MCF 10A (cell line): ENCODE data around the gene ZFP64. TPM values are rescaled to one million over a fixed set of nuclear protein-coding genes. Genes with fewer than 3 reads are reported as not detected.

Experiments used
- BruUV-seq: library from RNA; stranded (reverse); fragments of 400-500 nt; replicated peaks from 2 replicates; lab custom pipeline; 2021; lab: Mats Ljungman, UMichigan
- CTCF ChIA-PET: fragments of 300-600 bp; sonication (Branson Sonifier 250); formaldehyde crosslinking; extraction: SDS; loops from one replicate; lab custom pipeline; 2021; ENCODE audit warnings: antibody characterized with exemption, inconsistent platforms; lab: Yijun Ruan, JAX
- POLR2A ChIA-PET: fragments of 300-600, 350-650 bp; sonication (Branson Sonifier 250); formaldehyde crosslinking; extraction: SDS; loops from one replicate; lab custom pipeline; 2020; ENCODE audit warnings: antibody characterized with exemption, inconsistent platforms; lab: Yijun Ruan, JAX
- DNase-seq: peaks from one replicate; pipeline ENCODE4 v3.0.0-alpha.2; 2018; ENCODE audit not compliant: unreplicated experiment
- H3K27ac Mint-ChIP-seq: one replicate; pipeline ENCODE4 v1.8.0; 2022; ENCODE audit warnings: mild to moderate bottlenecking, low read depth, mixed read lengths; ENCODE audit not compliant: unreplicated experiment
- H3K27me3 Mint-ChIP-seq: one replicate; pipeline ENCODE4 v1.8.0; 2022; ENCODE audit warnings: mixed read lengths; ENCODE audit not compliant: insufficient read depth, unreplicated experiment
- H3K36me3 Mint-ChIP-seq: one replicate; pipeline ENCODE4 v1.8.0; 2022; ENCODE audit warnings: mild to moderate bottlenecking, moderate library complexity, mixed read lengths; ENCODE audit not compliant: insufficient read depth, unreplicated experiment
- H3K4me1 Mint-ChIP-seq: one replicate; pipeline ENCODE4 v1.8.0; 2022; ENCODE audit warnings: mixed read lengths; ENCODE audit not compliant: insufficient read depth, unreplicated experiment
- H3K4me3 Mint-ChIP-seq: one replicate; pipeline ENCODE4 v1.8.0; 2022; ENCODE audit warnings: mild to moderate bottlenecking, moderate library complexity, mixed read lengths; ENCODE audit not compliant: unreplicated experiment
- H3K9me3 Mint-ChIP-seq: one replicate; pipeline ENCODE4 v1.8.0; 2022; ENCODE audit warnings: mixed read lengths; ENCODE audit not compliant: unreplicated experiment
- CTCF ChIP-seq: fragments of 200-600 bp; IDR thresholded peaks from one replicate; pipeline ENCODE4 v1.8.0; 2022; ENCODE audit warnings: antibody characterized with exemption, mild to moderate bottlenecking; ENCODE audit not compliant: unreplicated experiment
- intact Hi-C: fragments of 100-400 bp; cut with micrococcal nuclease; formaldehyde crosslinking; loops from 2 replicates; pipeline ENCODE4 v1.14.1; 2022
- total RNA-seq: library from RNA; stranded (reverse); gene quantifications from 2 replicates; pipeline ENCODE4 v1.2.3, GENCODE V29; 2022

The ZFP64 gene
- total RNA-seq, 1 experiment from 2014 or later = 13.0 TPM

- Mint-ChIP-seq H3K27ac (no peak overlapping the region), H3K4me3 (no peak overlapping the region), H3K36me3 (peaks cover 5% of the 10 kb centered on the region), H3K9me3 (no peaks in the 10 kb centered on the region), H3K4me1 (no peaks in the 10 kb centered on the region), H3K27me3 (no peaks in the 10 kb centered on the region)
- intact Hi-C loops = no loop called here
- POLR2A ChIA-PET = no interaction called here
- BruUV-seq = no TSS peak
- no peak for DNase-seq
- CTCF ChIA-PET = interaction anchor here (0.6 to 0.7 kb wide), 4 partner anchors 18 to 871 kb away, joined by 3 to 6 read pairs (median 4); no protein-coding TSS in a partner anchor
- no peak for TF ChIP-seq CTCF
Measured at GRCh38 chr20:52132337-52132736, 59.2 kb downstream of the ZFP64 start.

GRCh38 chr20:52131048-52131643 is 60.4 kb downstream of the ZFP64 start:
- no peak for TF ChIP-seq CTCF
- CTCF ChIA-PET = interaction anchor here (0.6 to 6.5 kb wide), 4 partner anchors 16 to 237 kb away, joined by 3 to 86 read pairs (median 3); no protein-coding TSS in a partner anchor
- Mint-ChIP-seq H3K36me3 (peaks cover 5% of the 10 kb centered on the region), H3K9me3 (no peaks in the 10 kb centered on the region), H3K4me1 (no peaks in the 10 kb centered on the region), H3K4me3 (no peak overlapping the region), H3K27me3 (no peaks in the 10 kb centered on the region), H3K27ac (no peak overlapping the region)
- BruUV-seq = no TSS peak
- POLR2A ChIA-PET = no interaction called here
- DNase-seq = no peak
- intact Hi-C loops = no loop called here

- H3K36me3 Mint-ChIP-seq = peaks cover 5% of the 10 kb centered on the region
- CTCF ChIA-PET = interaction anchor here (0.6 to 6.5 kb wide), 8 partner anchors 9 to 831 kb away, joined by 3 to 86 read pairs (median 4); no protein-coding TSS in a partner anchor
Measured at GRCh38 chr20:52130406-52130805, 61.2 kb downstream of the ZFP64 start.

GRCh38 chr20:52129611-52130010 is 62.0 kb downstream of the ZFP64 start:
- no peak for TF ChIP-seq CTCF

More at GRCh38 chr20:52130406-52130805, 61.2 kb downstream of the ZFP64 start:
- no TSS peak for BruUV-seq
- Mint-ChIP-seq H3K4me3 (no peak overlapping the region), H3K27me3 (no peaks in the 10 kb centered on the region), H3K4me1 (no peaks in the 10 kb centered on the region), H3K9me3 (no peaks in the 10 kb centered on the region), H3K27ac (no peak overlapping the region)
- DNase-seq = no peak
- POLR2A ChIA-PET = no interaction called here
- intact Hi-C loops = no loop called here
- TF ChIP-seq CTCF = no peak

More at GRCh38 chr20:52129611-52130010, 62.0 kb downstream of the ZFP64 start:
- Mint-ChIP-seq H3K27ac (no peak overlapping the region), H3K4me1 (no peaks in the 10 kb centered on the region), H3K9me3 (no peaks in the 10 kb centered on the region), H3K4me3 (no peak overlapping the region), H3K27me3 (no peaks in the 10 kb centered on the region), H3K36me3 (peaks cover 5% of the 10 kb centered on the region)
- ChIA-PET CTCF (interaction anchor here (0.6 to 6.5 kb wide), 17 partner anchors 8 to 1707 kb away, joined by 3 to 86 read pairs (median 12); no protein-coding TSS in a partner anchor), POLR2A (no interaction called here)
- intact Hi-C loops = loop anchor here (5.0 kb wide), 1 partner anchor 1933 kb away; no protein-coding TSS in a partner anchor
- DNase-seq = no peak
- no TSS peak for BruUV-seq
